Spinal cord (tissue), 10 donors: Measurements from ENCODE around the gene SLC4A3. TPM values are rescaled to one million over a fixed set of nuclear protein-coding genes. Genes with fewer than 3 reads are reported as not detected.

ENCODE experiments used
- DNase-seq, 6 donors: peaks; one replicate each; pipeline versions ENCODE4 v3.0.0 to v3.0.0-alpha.2; 2013 to 2015; ENCODE audit warnings: low spot score in 6 of 6, low read depth in 4 of 6
- H3K27ac ChIP-seq: one replicate; pipeline ENCODE4 v1.5.1; 2013; ENCODE audit warnings: low read depth, low read length, control low read depth
- H3K27me3 ChIP-seq: one replicate; pipeline ENCODE4 v1.6.1; 2013; ENCODE audit warnings: low read length; ENCODE audit not compliant: control insufficient read depth, insufficient read depth
- H3K36me3 ChIP-seq: one replicate; pipeline ENCODE4 v1.6.1; 2013; ENCODE audit warnings: low read length; ENCODE audit not compliant: control insufficient read depth, insufficient read depth
- H3K4me1 ChIP-seq: one replicate; pipeline ENCODE4 v1.6.1; 2013; ENCODE audit warnings: low read length; ENCODE audit not compliant: control insufficient read depth, insufficient read depth
- H3K4me3 ChIP-seq: one replicate; pipeline ENCODE4 v1.5.1; 2013; ENCODE audit warnings: low read depth, low read length, control low read depth
- H3K9me3 ChIP-seq: one replicate; pipeline ENCODE4 v1.6.1; 2013; ENCODE audit warnings: low read length; ENCODE audit not compliant: control insufficient read depth, insufficient read depth
- WGBS: methylation state at CpG from one replicate; pipeline ENCODE4 v1.1.5; 2013; ENCODE audit warnings: missing lambda C conversion rate; ENCODE audit not compliant: insufficient coverage; 5-methylcytosine and 5-hydroxymethylcytosine counted together
- polyA plus RNA-seq, 2 donors: library from polyadenylated mRNA; unstranded; fragments of 120-200 nt; gene quantifications; one replicate each; pipeline ENCODE4 v1.2.1, GENCODE V29; 2013; ENCODE audit not compliant: insufficient read length in 2 of 2
- total RNA-seq, 2 donors: library from RNA; depleted of rRNA in 1 of 2; stranded (reverse); fragments of 120-200 nt in 1 of 2; fragments of >200 nt in 1 of 2; gene quantifications; one replicate each; pipeline versions ENCODE4 v1.2.3 to v1.2.4, GENCODE V29; 2013 to 2014
- donor health status: healthy.

SLC4A3 gene
- total and polyA plus RNA-seq, 4 donors, result 17.0 to 61.3 (median 37.8) TPM

- 90% methylated on average over 8 of the region's 9 CpGs for WGBS
- no peaks in the 10 kb centered on the region for H3K9me3 ChIP-seq
- H3K27me3 ChIP-seq, result no peaks in the 10 kb centered on the region
- DNase-seq, result no peak
- H3K27ac ChIP-seq, result no peak overlapping the region
- H3K4me1 ChIP-seq, result peaks cover 15% of the 10 kb centered on the region
- no peak overlapping the region for H3K4me3 ChIP-seq
- H3K36me3 ChIP-seq, result peaks cover 86% of the 10 kb centered on the region
These were observed 10.4 kb downstream of the SLC4A3 start for GRCh38 chr2:219637842-219638185.

GRCh38 chr2:219638217-219638947, 11.0 kb downstream of the SLC4A3 start:
- peaks cover 18% of the 10 kb centered on the region for H3K4me1 ChIP-seq
- H3K9me3 ChIP-seq, result no peaks in the 10 kb centered on the region
- H3K27me3 ChIP-seq, result no peaks in the 10 kb centered on the region
- peaks cover 80% of the 10 kb centered on the region for H3K36me3 ChIP-seq
- 90% methylated on average over 14 of the region's 17 CpGs for WGBS
- no peak for DNase-seq
- H3K27ac ChIP-seq, result no peak overlapping the region
- H3K4me3 ChIP-seq, result no peak overlapping the region

GRCh38 chr2:219638948-219639755, 11.7 kb downstream of the SLC4A3 start:
- H3K27ac ChIP-seq, result no peak overlapping the region
- 91% methylated on average over 21 of the region's 24 CpGs for WGBS
- no peak for DNase-seq

GRCh38 chr2:219641390-219642068, 14.1 kb downstream of the SLC4A3 start:
- no peak for DNase-seq
- Histone ChIP-seq H3K36me3 (peaks cover 48% of the 10 kb centered on the region), H3K27ac (peak overlapping the region; percentile 47), H3K9me3 (no peaks in the 10 kb centered on the region), H3K4me3 (no peak overlapping the region), H3K4me1 (peaks cover 37% of the 10 kb centered on the region), H3K27me3 (no peaks in the 10 kb centered on the region)
- WGBS, result 77% methylated on average over 4 of the region's 7 CpGs

More at GRCh38 chr2:219638948-219639755, 11.7 kb downstream of the SLC4A3 start:
- Histone ChIP-seq H3K4me1 (peaks cover 19% of the 10 kb centered on the region), H3K27me3 (no peaks in the 10 kb centered on the region), H3K4me3 (no peak overlapping the region), H3K9me3 (no peaks in the 10 kb centered on the region), H3K36me3 (peaks cover 72% of the 10 kb centered on the region)

- Histone ChIP-seq H3K27ac (peak overlapping the region; percentile 47), H3K27me3 (no peaks in the 10 kb centered on the region), H3K4me3 (no peak overlapping the region), H3K36me3 (peaks cover 43% of the 10 kb centered on the region), H3K9me3 (no peaks in the 10 kb centered on the region), H3K4me1 (peaks cover 37% of the 10 kb centered on the region)
- no peak for DNase-seq
- WGBS, result 80% methylated on average over 2 of the region's 8 CpGs
These were observed 14.6 kb downstream of the SLC4A3 start for GRCh38 chr2:219642069-219642454.

- H3K9me3 ChIP-seq, result no peaks in the 10 kb centered on the region
- H3K36me3 ChIP-seq, result peaks cover 38% of the 10 kb centered on the region
- H3K4me3 ChIP-seq, result no peak overlapping the region
- H3K4me1 ChIP-seq, result peaks cover 37% of the 10 kb centered on the region
- peak overlapping the region; percentile 47 for H3K27ac ChIP-seq
- peak; percentile 86 to 98 (median 89) for DNase-seq
- no peaks in the 10 kb centered on the region for H3K27me3 ChIP-seq
- 12% methylated on average over 21 of the region's 24 CpGs for WGBS
These were observed 15.1 kb downstream of the SLC4A3 start for GRCh38 chr2:219642465-219643083.

GRCh38 chr2:219643084-219643473, 15.6 kb downstream of the SLC4A3 start:
- Histone ChIP-seq H3K9me3 (no peaks in the 10 kb centered on the region), H3K27ac (no peak overlapping the region), H3K4me1 (peaks cover 37% of the 10 kb centered on the region), H3K4me3 (no peak overlapping the region), H3K27me3 (no peaks in the 10 kb centered on the region), H3K36me3 (peaks cover 33% of the 10 kb centered on the region)
- WGBS, result 94% methylated on average over 5 of the region's 7 CpGs
- peak in 1 of 6 donors; percentile 1 for DNase-seq

- DNase-seq, result no peak
- H3K36me3 ChIP-seq, result peaks cover 25% of the 10 kb centered on the region
- no peaks in the 10 kb centered on the region for H3K27me3 ChIP-seq
- peaks cover 37% of the 10 kb centered on the region for H3K4me1 ChIP-seq
- no peak overlapping the region for H3K27ac ChIP-seq
- H3K9me3 ChIP-seq, result no peaks in the 10 kb centered on the region
- no peak overlapping the region for H3K4me3 ChIP-seq
- 88% methylated on average over 8 of the region's 14 CpGs for WGBS
These were observed 16.5 kb downstream of the SLC4A3 start for GRCh38 chr2:219643788-219644398.
